GM12878 (cell line): ENCODE results near the gene EPHB2. TPM values are rescaled to one million over a fixed set of nuclear protein-coding genes. Genes with fewer than 3 reads are reported as not detected.

Experiments used
- ATAC-seq: fragments of 200-7000 bp; cut with Tn5 transposase; 3 replicates; pipeline ENCODE4 v1.9.1; 2020; ENCODE audit warnings: mild to moderate bottlenecking, moderate library complexity
- BruUV-seq: library from RNA; stranded (reverse); fragments of 400-500 nt; replicated peaks from 2 replicates; lab custom pipeline; 2021; lab: Mats Ljungman, UMichigan
- CTCF ChIA-PET: fragments of 300-600 bp; sonication (Branson Sonifier 250); formaldehyde crosslinking; extraction: SDS; loops from one replicate; lab custom pipeline; 2021; ENCODE audit warnings: inconsistent platforms; lab: Yijun Ruan, JAX
- POLR2A ChIA-PET: fragments of 350-600 bp; formaldehyde crosslinking; extraction: SDS; loops from one replicate; lab custom pipeline; 2021; ENCODE audit warnings: inconsistent platforms; lab: Charles Lee
- RAD21 ChIA-PET: fragments of 300-600 bp; sonication (Branson Sonifier 250); formaldehyde crosslinking; loops from one replicate; lab custom pipeline; 2023; ENCODE audit warnings: antibody characterized with exemption; ENCODE audit not compliant: unreplicated experiment; lab: Charles Lee
- SMC1A ChIA-PET: fragments of 300-600 bp; sonication (Branson Sonifier 250); formaldehyde crosslinking; loops from one replicate; lab custom pipeline; 2023; ENCODE audit not compliant: unreplicated experiment, uncharacterized antibody; lab: Charles Lee
- DNase-seq: peaks from one replicate; pipeline ENCODE4 v3.0.0-alpha.2; 2011; ENCODE audit warnings: low read depth, low spot score
- FAIRE-seq: peaks from 3 replicates; lab custom pipeline; 2011; peaks lifted over from hg19 to GRCh38; lab: Jason Lieb, UNC
- H2AFZ ChIP-seq: 2 replicates; pipeline ENCODE4 v1.6.0; 2011; ENCODE audit warnings: low read depth, low read length, control low read depth; ENCODE audit not compliant: control insufficient read depth
- H3K27ac ChIP-seq: 2 replicates; pipeline ENCODE4 v1.5.1; 2011; ENCODE audit warnings: control low read depth; ENCODE audit not compliant: control insufficient read depth, insufficient read depth
- H3K27me3 ChIP-seq, 2 experiments: replicated peaks in 1 of 2; 2 replicates each; pipeline versions ENCODE4 v1.6.0 to v1.6.1; 2011; ENCODE audit warnings: low read length in 1 of 2; ENCODE audit not compliant: control insufficient read depth in 2 of 2, insufficient read depth in 2 of 2
- H3K36me3 ChIP-seq, 2 experiments: 2 replicates each; pipeline ENCODE4 v1.5.1; 2011; ENCODE audit warnings: low read length in 1 of 2; ENCODE audit not compliant: control insufficient read depth in 2 of 2, insufficient read depth in 2 of 2
- H3K4me1 ChIP-seq: 2 replicates; pipeline ENCODE4 v1.6.1; 2011; ENCODE audit warnings: mild to moderate bottlenecking, low read length, moderate library complexity, mixed read lengths; ENCODE audit not compliant: control insufficient read depth, insufficient read depth
- H3K4me2 ChIP-seq: 2 replicates; pipeline ENCODE4 v1.6.0; 2011; ENCODE audit warnings: control low read depth; ENCODE audit not compliant: control insufficient read depth, insufficient read depth
- H3K4me3 ChIP-seq: fragments of 200-600 bp; sonication (generic); 2 replicates; pipeline ENCODE4 v1.5.1; 2016
- H3K79me2 ChIP-seq: 2 replicates; pipeline ENCODE4 v1.6.0; 2011; ENCODE audit warnings: low read length; ENCODE audit not compliant: control insufficient read depth, insufficient read depth
- H3K9ac ChIP-seq: 2 replicates; pipeline ENCODE4 v1.8.0; 2011; ENCODE audit warnings: low read length, control low read depth, mixed read lengths; ENCODE audit not compliant: control insufficient read depth, insufficient read depth
- H3K9me3 ChIP-seq: replicated peaks from 3 replicates; pipeline ENCODE4 v1.5.1; 2011; ENCODE audit warnings: mild to moderate bottlenecking, low read length; ENCODE audit not compliant: control insufficient read depth, insufficient read depth
- H4K20me1 ChIP-seq: 2 replicates; pipeline ENCODE4 v1.6.0; 2011; ENCODE audit not compliant: control insufficient read depth, insufficient read depth
- EED ChIP-seq: sonication (generic); IDR thresholded peaks from 2 replicates; pipeline ENCODE4 v1.6.1; 2016; ENCODE audit warnings: antibody characterized with exemption, low read depth
- ESRRA ChIP-seq: IDR thresholded peaks from 2 replicates; pipeline ENCODE4 v1.6.1; 2012; ENCODE audit warnings: mild to moderate bottlenecking, low read length, improper control_type of control experiment
- GATAD2B ChIP-seq: fragments of 450-650 bp; conservative IDR thresholded peaks from 2 replicates; pipeline ENCODE4 v1.6.1; 2017; ENCODE audit warnings: low read depth, mild to moderate bottlenecking, moderate library complexity
- IKZF1 ChIP-seq: fragments of 450-650 bp; conservative IDR thresholded peaks from 2 replicates; pipeline ENCODE4 v1.6.1; 2017; ENCODE audit warnings: antibody characterized with exemption, mild to moderate bottlenecking
- KDM1A ChIP-seq: fragments of 200-600 bp; sonication (generic); IDR thresholded peaks from 2 replicates; pipeline ENCODE4 v1.6.1; 2016; ENCODE audit warnings: borderline replicate concordance
- MTA3 ChIP-seq: IDR thresholded peaks from 2 replicates; pipeline ENCODE4 v1.6.1; 2012; ENCODE audit warnings: low read length, inconsistent platforms, borderline replicate concordance
- NFXL1 ChIP-seq: fragments of 450-650 bp; IDR thresholded peaks from 2 replicates; pipeline ENCODE4 v1.6.1; 2017; ENCODE audit warnings: antibody characterized with exemption, mild to moderate bottlenecking, borderline replicate concordance
- NR2C1 ChIP-seq: fragments of 450-650 bp; IDR thresholded peaks from 2 replicates; pipeline ENCODE4 v1.6.1; 2017; ENCODE audit warnings: antibody characterized with exemption, mild to moderate bottlenecking, moderate library complexity
- RAD51 ChIP-seq: fragments of 450-650 bp; IDR thresholded peaks from 2 replicates; pipeline ENCODE4 v1.6.1; 2016; ENCODE audit warnings: moderate library complexity, mild to moderate bottlenecking, inconsistent platforms
- RBBP5 ChIP-seq: fragments of 200-600 bp; sonication (generic); conservative IDR thresholded peaks from 2 replicates; pipeline ENCODE4 v1.6.1; 2016
- TBL1XR1 ChIP-seq: IDR thresholded peaks from 2 replicates; pipeline ENCODE4 v1.6.1; 2012; ENCODE audit warnings: low read depth, low read length, improper control_type of control experiment
- ZNF207 ChIP-seq: fragments of 450-650 bp; IDR thresholded peaks from 2 replicates; pipeline ENCODE4 v1.6.1; 2014; ENCODE audit warnings: antibody characterized with exemption, mild to moderate bottlenecking, borderline replicate concordance
- WGBS: methylation state at CpG from one replicate; pipeline ENCODE4 v1.1.6; 2016; ENCODE audit warnings: low lambda C conversion rate; ENCODE audit not compliant: insufficient replicate concordance, insufficient coverage; ENCODE audit errors: missing lambda C conversion rate; 5-methylcytosine and 5-hydroxymethylcytosine counted together
- in situ Hi-C: fragments of 300-500 bp; cut with MboI; formaldehyde crosslinking; loops from 9 replicates; pipeline ENCODE4 v1.14.3; 2018; ENCODE audit warnings: mixed read lengths
- intact Hi-C: fragments of 100-400 bp; cut with micrococcal nuclease; formaldehyde crosslinking; loops from one replicate; pipeline ENCODE4 v1.14.2; 2022; ENCODE audit not compliant: unreplicated experiment
- polyA plus RNA-seq, 11 experiments: library from polyadenylated mRNA; depleted of rRNA in 4 of 11; unstranded in 6 of 11; stranded (reverse) in 5 of 11; fragments of >200 nt; fragmentation: Nextera tagmentation in 4 of 11; fragmentation: Illumina TruSeq in 1 of 11; extraction: Ambion mirVana in 4 of 11; extraction: Trizol in 1 of 11; gene quantifications; 1 replicate in 1 of 11; 2 replicates in 10 of 11; pipeline versions ENCODE4 v1.2.1 to v1.2.3, GENCODE V29; 2011 to 2016; ENCODE audit warnings: inconsistent platforms in 2 of 11, missing spikeins in 2 of 11, low read depth in 1 of 11
- total RNA-seq, 4 experiments: library from RNA; depleted of rRNA in 3 of 4; stranded (reverse); fragments of >200 nt in 3 of 4; fragmentation: Illumina TruSeq in 1 of 4; extraction: Trizol in 1 of 4; gene quantifications; 2 replicates each; pipeline versions ENCODE4 v1.2.1 to v1.2.3, GENCODE V29; 2013 to 2021
- TF ChIP-seq, protein P1 (sequence below): IDR thresholded peaks from 2 replicates; pipeline ENCODE4 v1.6.1; 2012; ENCODE audit warnings: low read depth, low read length, improper control_type of control experiment
- TF ChIP-seq, protein P2 (sequence below): IDR thresholded peaks from 2 replicates; pipeline ENCODE4 v1.6.1; 2011; ENCODE audit warnings: low read depth, mild to moderate bottlenecking, low read length, moderate library complexity, borderline replicate concordance; ENCODE audit errors: extremely low read depth
- TF ChIP-seq, protein P3 (sequence below): IDR thresholded peaks from 2 replicates; pipeline ENCODE4 v1.6.1; 2012; ENCODE audit warnings: low read depth, low read length, improper control_type of control experiment

The EPHB2 gene
- total and polyA plus RNA-seq, 10 of the 15 experiments (the other 5 are each of a cell fraction or from before 2014, with no cell fraction given), result 0.13 to 3.3 (median 0.92) TPM

DNA sequence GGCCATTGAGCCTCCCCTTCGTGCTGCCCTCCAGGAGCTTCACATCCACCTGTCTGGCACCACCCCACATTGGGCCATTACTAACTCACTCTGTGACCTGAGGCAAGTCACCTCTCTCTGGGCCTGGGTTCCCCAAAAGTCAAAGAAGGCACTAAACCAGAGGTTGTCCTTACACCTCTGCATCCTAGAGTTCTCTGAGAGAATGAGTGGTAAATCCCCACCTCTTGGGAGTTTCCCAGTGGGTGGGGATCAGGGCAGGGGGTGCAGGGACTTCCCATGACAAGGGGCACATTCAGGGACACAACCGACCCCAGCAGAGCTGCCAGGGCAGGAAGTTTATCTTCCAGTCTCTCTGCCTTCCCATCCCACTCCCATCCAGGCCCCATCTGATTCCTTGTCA lies 99.7 kb downstream of the EPHB2 start:
- in situ Hi-C loops, result no loop called here
- Histone ChIP-seq H3K4me1 (peaks cover 13% of the 10 kb centered on the region), H3K27ac (0 out of 2 replicates have a peak overlapping the region, but pooled peaks have one; percentile 0), H3K36me3 (no peaks in the 10 kb centered on the region), H3K9ac (no peak overlapping the region), H3K4me2 (peak overlapping the region; percentile 59; the same call in 1 of the 2 replicates), H4K20me1 (no peaks in the 10 kb centered on the region), H3K4me3 (no peak overlapping the region; the same call in 1 of the 2 replicates), H3K27me3 (no peaks in the 10 kb centered on the region), H3K79me2 (no peaks in the 10 kb centered on the region), H3K9me3 (no peaks in the 10 kb centered on the region), H2AFZ (peak overlapping the region; percentile 15; the same call in 1 of the 2 replicates)
- WGBS, result 6% methylated on average over 2 of the region's 2 CpGs
- DNase-seq, result no peak
- intact Hi-C loops, result no loop called here
- ATAC-seq, result peak; percentile 69
- FAIRE-seq, result no peak
- POLR2A ChIA-PET, result no interaction called here
- BruUV-seq, result no TSS peak
- SMC1A ChIA-PET, result interaction anchor here (1.8 kb wide), 1 partner anchor 10 kb away, joined by 5 read pairs; no protein-coding TSS in a partner anchor
- TF ChIP-seq GATAD2B (0 out of 2 replicates have a peak, but pooled peaks have one; percentile 12), MTA3 (no peak), ESRRA (no peak), IKZF1 (0 out of 2 replicates have a peak, but pooled peaks have one; percentile 21), EED (peak; percentile 28; the same call in 1 of the 2 replicates), ZNF207 (no peak)
- RAD21 ChIA-PET, result no interaction called here
- CTCF ChIA-PET, result interaction anchor here (1.4 kb wide), 1 partner anchor 106 kb away, joined by 3 read pairs; no protein-coding TSS in a partner anchor

DNA sequence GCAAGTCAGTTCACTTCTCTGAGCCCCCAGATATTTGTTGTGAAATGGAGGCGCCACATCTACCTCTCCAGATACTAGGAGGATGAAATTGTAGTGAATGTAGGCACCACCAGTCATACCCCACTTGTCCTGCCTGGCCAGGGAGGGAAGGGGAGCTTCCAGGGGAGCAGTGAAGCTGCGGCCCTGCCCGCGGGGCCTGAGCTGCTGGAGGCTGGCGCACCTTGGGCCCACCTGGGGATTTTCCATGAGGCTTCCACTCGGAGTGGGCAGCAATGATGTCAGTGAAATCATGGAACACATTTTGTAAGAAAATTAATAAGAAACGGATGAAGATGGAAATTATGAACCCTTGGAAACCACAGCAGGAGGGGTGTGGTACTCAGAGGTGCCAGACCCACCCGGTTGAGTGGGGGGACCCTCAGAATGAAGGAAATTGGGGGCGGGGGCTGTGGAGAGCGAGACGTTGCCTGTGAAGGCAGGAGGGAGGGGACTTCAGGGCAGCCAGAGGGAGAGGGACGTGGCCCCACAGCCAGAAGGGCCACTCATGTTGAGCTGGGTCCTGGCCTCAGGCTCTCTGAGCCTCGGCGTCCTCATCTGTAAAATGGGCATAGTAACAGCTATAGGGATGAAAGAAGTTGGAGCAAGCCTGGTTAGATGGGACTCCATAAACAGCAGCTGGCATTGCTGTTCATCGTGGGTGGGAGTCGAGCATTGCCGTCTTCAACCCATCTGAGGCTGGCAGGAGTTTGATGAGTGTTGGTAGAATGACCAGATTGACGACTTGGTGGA lies 101.6 kb downstream of the EPHB2 start:
- H3K36me3 ChIP-seq, result no peaks in the 10 kb centered on the region
- H3K27me3 ChIP-seq, result no peaks in the 10 kb centered on the region
- no peak overlapping the region for H2AFZ ChIP-seq
- no peak overlapping the region for H3K27ac ChIP-seq
- H3K9ac ChIP-seq, result no peak overlapping the region
- ChIA-PET POLR2A (no interaction called here), CTCF (no interaction called here), SMC1A (interaction anchor here (0.9 to 1.8 kb wide), 2 partner anchors 8 to 21 kb away, joined by 3 to 5 read pairs; no protein-coding TSS in a partner anchor), RAD21 (interaction anchor here (0.6 kb wide), 1 partner anchor 660 kb away, joined by 4 read pairs; no protein-coding TSS in a partner anchor)
- no peak overlapping the region for H3K4me2 ChIP-seq
- no peaks in the 10 kb centered on the region for H4K20me1 ChIP-seq
- FAIRE-seq, result no peak
- intact Hi-C loops, result no loop called here
- peaks cover 13% of the 10 kb centered on the region for H3K4me1 ChIP-seq
- in situ Hi-C loops, result no loop called here
- DNase-seq, result no peak
- WGBS, result 36% methylated on average over 18 of the region's 18 CpGs
- H3K9me3 ChIP-seq, result no peaks in the 10 kb centered on the region
- no peaks in the 10 kb centered on the region for H3K79me2 ChIP-seq
- ATAC-seq, result no peak
- BruUV-seq, result no TSS peak
- no peak overlapping the region for H3K4me3 ChIP-seq
- no peak for TF ChIP-seq KDM1A
- TF ChIP-seq NFXL1, result no peak
- TF ChIP-seq RBBP5, result no peak
- TF ChIP-seq NR2C1, result no peak
- TF ChIP-seq, protein P1, sequence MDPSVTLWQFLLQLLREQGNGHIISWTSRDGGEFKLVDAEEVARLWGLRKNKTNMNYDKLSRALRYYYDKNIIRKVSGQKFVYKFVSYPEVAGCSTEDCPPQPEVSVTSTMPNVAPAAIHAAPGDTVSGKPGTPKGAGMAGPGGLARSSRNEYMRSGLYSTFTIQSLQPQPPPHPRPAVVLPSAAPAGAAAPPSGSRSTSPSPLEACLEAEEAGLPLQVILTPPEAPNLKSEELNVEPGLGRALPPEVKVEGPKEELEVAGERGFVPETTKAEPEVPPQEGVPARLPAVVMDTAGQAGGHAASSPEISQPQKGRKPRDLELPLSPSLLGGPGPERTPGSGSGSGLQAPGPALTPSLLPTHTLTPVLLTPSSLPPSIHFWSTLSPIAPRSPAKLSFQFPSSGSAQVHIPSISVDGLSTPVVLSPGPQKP, result no peak
- no peak for TF ChIP-seq RAD51
- no peak for TF ChIP-seq ESRRA
- TF ChIP-seq, protein P2, sequence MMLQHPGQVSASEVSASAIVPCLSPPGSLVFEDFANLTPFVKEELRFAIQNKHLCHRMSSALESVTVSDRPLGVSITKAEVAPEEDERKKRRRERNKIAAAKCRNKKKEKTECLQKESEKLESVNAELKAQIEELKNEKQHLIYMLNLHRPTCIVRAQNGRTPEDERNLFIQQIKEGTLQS, result no peak
- TF ChIP-seq TBL1XR1, result no peak
- TF ChIP-seq, protein P3, sequence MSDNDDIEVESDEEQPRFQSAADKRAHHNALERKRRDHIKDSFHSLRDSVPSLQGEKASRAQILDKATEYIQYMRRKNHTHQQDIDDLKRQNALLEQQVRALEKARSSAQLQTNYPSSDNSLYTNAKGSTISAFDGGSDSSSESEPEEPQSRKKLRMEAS, result no peak
